Coronary artery (tissue), 2 donors: Measurements from ENCODE around the gene CCDC85C.

Source experiments
- DNase-seq: peaks from one replicate; pipeline ENCODE4 v3.0.0-alpha.2; 2017; ENCODE audit warnings: low spot score
- H3K27ac ChIP-seq, 2 donors: fragments of 200-600 bp; sonication (generic); one replicate each; pipeline ENCODE4 v1.5.1; 2016 to 2019
- H3K4me3 ChIP-seq: fragments of 200-600 bp; sonication (generic); 2 replicates; pipeline ENCODE4 v1.5.1; 2016; ENCODE audit warnings: mild to moderate bottlenecking, moderate library complexity
- TF ChIP-seq, protein P1 (sequence below): fragments of 200-600 bp; sonication (generic); IDR thresholded peaks from one replicate; pipeline ENCODE4 v1.5.1; 2019; ENCODE audit warnings: antibody characterized with exemption

Gene CCDC85C

DNA sequence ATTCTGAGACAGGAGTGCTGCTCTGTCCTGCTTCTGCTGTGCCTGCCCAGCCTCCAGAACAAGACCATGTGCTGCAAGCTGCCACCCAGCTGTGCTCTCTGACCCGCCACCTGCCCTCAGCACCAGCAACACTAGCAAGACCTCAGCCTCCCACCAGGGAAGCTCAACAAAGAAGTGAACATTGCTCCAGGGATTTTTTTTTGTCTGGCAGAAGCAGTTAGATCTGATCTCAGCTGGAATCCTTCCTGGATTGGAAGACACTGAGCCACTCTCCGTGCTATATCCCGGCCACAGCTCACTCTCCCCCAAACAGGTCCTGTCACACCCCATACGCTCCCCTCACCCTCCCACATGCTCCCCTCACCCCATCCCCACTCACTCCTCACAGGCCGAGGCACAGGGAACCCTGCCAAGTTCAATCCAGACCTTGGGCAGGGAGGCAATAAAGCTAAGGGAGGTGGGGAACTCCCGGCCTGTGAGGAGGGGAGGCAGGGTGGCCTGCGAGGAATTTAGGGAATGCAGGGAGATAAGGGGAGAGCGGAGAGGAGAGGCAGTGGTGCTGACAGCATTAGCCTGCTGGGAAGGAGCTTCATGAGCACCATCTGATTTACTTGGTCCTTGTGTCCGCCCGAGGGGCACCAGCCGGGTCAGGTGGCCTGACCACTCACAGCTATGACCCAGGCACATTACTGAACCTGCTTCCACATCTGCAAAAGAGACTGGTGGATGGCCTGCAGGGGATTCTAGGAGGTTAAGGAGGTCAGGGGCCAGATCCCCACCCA, 29.7 kb downstream of the CCDC85C start:
- DNase-seq, result no peak
- TF ChIP-seq, protein P1, sequence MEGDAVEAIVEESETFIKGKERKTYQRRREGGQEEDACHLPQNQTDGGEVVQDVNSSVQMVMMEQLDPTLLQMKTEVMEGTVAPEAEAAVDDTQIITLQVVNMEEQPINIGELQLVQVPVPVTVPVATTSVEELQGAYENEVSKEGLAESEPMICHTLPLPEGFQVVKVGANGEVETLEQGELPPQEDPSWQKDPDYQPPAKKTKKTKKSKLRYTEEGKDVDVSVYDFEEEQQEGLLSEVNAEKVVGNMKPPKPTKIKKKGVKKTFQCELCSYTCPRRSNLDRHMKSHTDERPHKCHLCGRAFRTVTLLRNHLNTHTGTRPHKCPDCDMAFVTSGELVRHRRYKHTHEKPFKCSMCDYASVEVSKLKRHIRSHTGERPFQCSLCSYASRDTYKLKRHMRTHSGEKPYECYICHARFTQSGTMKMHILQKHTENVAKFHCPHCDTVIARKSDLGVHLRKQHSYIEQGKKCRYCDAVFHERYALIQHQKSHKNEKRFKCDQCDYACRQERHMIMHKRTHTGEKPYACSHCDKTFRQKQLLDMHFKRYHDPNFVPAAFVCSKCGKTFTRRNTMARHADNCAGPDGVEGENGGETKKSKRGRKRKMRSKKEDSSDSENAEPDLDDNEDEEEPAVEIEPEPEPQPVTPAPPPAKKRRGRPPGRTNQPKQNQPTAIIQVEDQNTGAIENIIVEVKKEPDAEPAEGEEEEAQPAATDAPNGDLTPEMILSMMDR, result no peak

DNA sequence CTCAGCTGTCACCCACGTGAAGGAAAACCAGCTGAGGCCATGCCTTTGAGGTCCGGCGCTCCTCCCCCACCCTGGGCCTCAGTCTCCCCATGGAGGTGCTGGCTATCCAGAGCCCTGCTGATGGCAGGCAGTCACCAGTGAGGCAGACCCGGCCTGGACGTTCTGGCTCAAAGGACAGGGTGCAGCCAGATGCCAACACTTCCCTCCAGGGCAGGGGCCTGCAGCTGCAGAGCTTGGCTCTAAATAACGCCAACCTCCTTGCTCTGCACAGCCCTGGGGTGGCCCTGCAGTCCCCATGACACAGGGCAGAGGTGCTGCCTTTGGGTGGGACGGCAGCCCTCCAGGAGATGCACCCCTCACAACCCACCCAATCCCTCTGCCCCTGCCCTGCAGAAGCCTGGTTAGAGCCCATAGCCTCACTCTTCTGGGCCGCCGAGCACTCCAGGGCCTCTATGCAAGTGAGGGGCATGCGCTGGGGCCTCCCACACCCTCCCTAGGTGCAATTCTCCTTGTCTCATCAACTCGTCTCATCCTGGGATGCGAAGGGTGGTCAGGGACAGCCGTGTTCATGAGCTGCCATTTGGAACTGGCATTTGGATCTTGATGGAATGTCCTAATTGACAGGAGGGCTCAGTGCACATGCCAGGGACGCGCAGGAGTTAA, 30.4 kb downstream of the CCDC85C start:
- H3K4me3 ChIP-seq, result no peak overlapping the region

More for the DNA sequence above, 29.7 kb downstream of the CCDC85C start:
- peak overlapping the region; percentile 45 for H3K4me3 ChIP-seq
- H3K27ac ChIP-seq, result peak overlapping the region in 1 of 2 donors; percentile 71

DNA sequence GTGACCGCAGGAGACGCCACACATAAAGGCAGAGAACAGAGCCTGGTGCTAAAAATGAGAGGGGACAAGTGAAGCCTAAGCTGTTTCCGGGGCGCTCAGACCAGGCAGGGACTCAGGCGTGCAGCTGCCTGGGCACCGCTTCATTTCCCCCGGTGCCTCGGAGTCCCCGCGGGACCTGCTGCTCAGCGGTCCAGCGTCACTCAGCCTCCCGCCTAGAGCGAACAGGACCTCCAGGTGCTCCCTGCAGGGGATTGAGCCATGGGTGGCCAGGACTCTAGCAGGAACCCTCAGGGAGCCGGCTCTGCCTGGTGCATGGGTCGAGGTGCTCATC, 31.0 kb downstream of the CCDC85C start:
- TF ChIP-seq, protein P1, result no peak
- no peak overlapping the region for H3K27ac ChIP-seq
- H3K4me3 ChIP-seq, result no peak overlapping the region
- no peak for DNase-seq

More for the DNA sequence above, 30.4 kb downstream of the CCDC85C start:
- DNase-seq, result no peak
- H3K27ac ChIP-seq, result peak overlapping the region in 1 of 2 donors; percentile 71
- TF ChIP-seq, protein P1, result no peak

DNA sequence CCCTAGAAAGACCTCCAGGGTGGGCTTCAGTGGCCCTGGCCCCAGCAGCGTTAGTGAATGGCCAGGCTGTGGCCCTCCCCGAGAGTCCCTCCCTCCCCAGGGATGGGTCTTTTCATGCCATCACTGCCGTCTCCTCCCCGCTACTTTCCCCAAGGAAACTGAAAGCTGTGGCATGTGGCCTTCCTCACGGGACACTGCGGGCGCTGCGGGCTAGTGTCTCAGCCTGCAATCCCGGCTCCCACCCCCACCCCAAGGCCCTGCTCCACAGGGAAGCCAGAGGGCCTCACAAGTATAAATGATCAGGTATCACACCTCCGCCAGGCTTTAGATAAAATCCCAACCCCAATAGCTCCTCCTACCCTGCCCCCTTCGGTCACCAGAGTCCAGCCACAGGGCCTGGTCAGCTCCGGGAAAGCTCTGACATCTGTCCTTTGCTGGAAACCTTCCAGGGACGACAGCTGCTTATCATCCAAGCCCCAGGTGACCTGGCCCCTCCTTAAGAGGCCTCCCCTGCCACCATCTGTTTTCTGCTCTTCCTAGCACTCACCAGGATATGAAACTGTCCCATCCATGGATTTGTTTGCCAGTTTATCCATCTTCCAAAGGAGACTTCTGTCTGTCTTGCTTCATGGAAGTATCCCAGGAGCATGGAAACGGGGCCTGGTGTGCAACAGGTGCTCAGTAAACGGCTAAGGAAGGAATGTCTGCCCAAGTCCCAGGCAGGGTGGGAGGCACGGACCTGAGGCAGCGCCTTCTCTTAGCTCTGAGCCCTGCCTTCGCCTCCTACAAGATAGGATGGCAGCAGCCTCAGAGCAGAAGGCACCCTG, 31.6 kb downstream of the CCDC85C start:
- TF ChIP-seq, protein P1, result no peak

DNA sequence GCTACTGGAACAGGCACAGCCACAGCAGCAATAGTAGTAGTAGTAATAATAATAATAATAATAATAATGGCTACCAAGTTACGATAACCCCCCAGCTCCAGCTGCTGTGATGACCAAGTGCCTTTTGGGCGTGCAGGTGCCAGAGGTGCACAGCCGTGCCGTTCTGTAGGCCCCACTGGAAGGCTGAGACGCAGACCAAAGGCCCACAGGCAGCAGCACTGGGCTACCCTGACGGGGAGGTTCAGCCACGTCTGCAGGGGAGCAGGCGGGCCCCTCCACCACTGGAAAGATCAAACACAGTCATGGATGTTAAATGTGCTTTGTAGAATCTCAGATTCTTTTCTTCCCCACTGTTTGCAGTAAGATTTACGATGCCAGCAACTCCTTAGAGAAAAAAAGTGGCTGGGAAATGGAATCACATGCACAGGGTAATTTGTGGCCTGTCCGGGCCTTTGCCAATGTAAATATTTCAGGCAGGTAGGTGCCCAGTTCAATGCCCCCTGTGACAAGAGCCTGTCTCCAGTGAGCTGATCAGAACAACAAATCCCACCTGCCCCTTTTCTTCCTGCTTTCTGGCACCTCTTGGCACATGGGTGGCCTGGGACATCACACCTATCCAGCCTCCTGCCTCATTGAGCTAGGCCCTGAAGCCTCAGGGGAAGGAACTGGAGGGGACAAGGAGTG, 32.6 kb downstream of the CCDC85C start:
- peak overlapping the region in 1 of 2 donors; percentile 10 for H3K27ac ChIP-seq

More for the DNA sequence above, 31.6 kb downstream of the CCDC85C start:
- Histone ChIP-seq H3K27ac (peak overlapping the region in 1 of 2 donors; percentile 10), H3K4me3 (no peak overlapping the region)
- no peak for DNase-seq

More for the DNA sequence above, 32.6 kb downstream of the CCDC85C start:
- H3K4me3 ChIP-seq, result no peak overlapping the region
- DNase-seq, result no peak
- TF ChIP-seq, protein P1, result no peak
